HG03039 (cell line): ENCODE measurements around the gene PDE1C.

Source experiments
- ATAC-seq: cut with Tn5 transposase; IDR thresholded peaks from one replicate; pipeline ENCODE4 v1.9.1; 2021; ENCODE audit warnings: mild to moderate bottlenecking, moderate library complexity; ENCODE audit not compliant: unreplicated experiment

The PDE1C gene

GRCh38 chr7:31786326-31786725, 283.9 kb downstream of the PDE1C start:
- no peak for ATAC-seq

DNA sequence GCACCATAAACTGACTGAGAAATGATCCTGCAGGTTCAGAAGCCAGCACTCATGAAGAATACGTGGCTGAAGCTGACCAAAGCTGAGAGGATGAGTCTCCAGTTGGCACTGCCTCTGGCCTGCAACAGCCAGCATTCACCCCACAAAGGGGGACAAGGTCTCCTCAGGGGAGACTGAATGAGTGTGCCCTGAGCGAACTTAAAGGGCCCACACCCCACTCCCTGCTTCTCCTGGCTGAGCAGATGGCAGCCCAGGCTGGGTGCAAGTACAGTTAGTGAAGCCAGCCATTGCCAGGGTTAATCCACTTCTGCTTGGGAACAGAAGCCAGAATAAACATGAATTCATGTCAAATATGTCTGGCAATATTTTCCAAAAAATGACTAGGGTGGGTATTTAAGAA, 285.1 kb downstream of the PDE1C start:
- no peak for ATAC-seq

- ATAC-seq, result no peak
Measured at GRCh38 chr7:31783221-31783620, 287.0 kb downstream of the PDE1C start.

DNA sequence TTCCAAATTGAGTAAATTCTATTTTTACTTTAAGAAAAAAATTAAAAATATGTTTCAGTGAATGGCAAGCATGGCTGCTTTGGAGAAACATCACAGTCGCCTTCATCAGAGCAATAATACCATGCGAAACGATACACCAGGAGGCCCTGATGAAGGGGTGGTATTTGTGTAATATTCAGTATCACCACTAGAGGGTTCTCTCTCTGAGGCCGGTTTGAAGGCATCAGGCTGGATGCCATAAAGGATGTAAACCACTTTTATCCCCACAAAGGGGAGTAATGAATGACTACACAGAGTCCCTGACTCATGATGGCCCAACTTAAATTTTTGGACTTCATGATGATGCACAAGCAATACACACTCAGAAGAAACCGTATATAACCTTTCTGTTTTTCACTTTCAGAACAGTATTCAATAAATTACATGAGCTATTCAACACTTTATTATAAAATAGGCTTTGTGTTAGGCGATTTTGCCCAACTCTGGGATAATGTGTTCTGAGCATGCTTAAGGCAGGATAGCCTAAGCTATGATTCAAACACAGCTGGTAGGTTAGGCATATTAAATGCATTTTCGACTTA, 287.7 kb downstream of the PDE1C start:
- ATAC-seq, result peak; percentile 77

GRCh38 chr7:31778296-31778695, 291.9 kb downstream of the PDE1C start:
- no peak for ATAC-seq

DNA sequence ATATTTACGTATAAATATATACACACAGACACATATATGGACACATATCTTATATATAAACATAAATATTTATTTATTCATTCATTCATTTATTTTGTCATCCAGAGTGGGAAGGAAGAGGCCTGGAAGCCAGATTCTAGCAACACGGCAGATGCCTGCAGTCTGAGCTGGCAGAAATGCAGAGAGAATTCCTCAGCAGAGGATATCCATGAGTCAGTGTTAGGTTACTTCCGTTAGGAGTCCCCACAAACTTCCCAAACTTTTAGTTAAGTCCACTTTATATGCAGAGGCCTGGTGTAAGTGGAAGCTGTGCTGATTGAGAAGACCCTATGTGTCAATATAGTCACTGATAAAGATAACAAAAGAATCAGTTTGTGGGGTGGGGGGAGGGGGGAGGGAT, 293.6 kb downstream of the PDE1C start:
- ATAC-seq, result no peak

GRCh38 chr7:31775556-31775955, 294.7 kb downstream of the PDE1C start:
- no peak for ATAC-seq

DNA sequence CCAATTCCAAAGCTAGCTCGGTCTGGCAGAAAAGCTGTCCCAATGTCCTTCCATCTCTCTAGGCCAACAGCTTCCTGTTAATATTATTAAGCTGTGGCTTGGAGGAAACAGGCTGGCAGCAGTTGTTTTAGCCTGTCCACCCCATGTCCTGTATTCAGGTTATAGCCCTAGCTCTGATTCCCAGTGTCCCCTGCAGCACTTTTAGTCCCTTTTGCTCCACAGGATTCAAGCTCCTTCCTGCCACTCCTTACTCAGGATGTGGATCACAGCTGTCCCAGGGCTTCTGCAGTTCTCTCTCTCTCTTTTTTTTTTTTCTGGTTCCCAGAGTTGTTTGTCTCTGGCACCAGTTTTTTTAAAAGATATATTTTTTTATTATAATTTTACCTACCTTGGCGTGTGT, 298.0 kb downstream of the PDE1C start:
- ATAC-seq, result no peak

- no peak for ATAC-seq
Measured at GRCh38 chr7:31767686-31768358, 302.4 kb downstream of the PDE1C start.

GRCh38 chr7:31764462-31764861, 305.7 kb downstream of the PDE1C start:
- no peak for ATAC-seq

GRCh38 chr7:31763548-31763947, 306.7 kb downstream of the PDE1C start:
- no peak for ATAC-seq

- no peak for ATAC-seq
Measured at GRCh38 chr7:31761646-31762045, 308.6 kb downstream of the PDE1C start.

- ATAC-seq, result no peak
Measured at GRCh38 chr7:31758755-31759154, 311.5 kb downstream of the PDE1C start.

DNA sequence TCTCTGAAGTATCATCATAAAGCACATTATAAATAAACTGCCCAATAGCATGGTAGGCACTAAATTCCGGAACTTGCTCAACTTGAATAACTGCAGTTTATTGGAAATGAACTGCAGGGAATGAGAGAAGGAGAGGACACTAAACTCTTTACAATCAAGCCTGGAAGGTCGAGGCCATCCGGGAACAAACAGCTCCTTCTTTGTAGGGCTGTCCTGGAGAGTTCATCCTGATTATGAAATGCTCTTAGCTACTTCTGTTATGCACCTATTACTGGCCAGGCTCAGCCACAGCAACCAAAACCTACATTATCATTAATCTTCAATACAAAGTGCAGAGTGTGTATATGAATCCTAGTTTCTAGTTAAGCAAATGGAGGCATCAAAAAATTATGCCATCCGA, 318.5 kb downstream of the PDE1C start:
- ATAC-seq, result no peak

DNA sequence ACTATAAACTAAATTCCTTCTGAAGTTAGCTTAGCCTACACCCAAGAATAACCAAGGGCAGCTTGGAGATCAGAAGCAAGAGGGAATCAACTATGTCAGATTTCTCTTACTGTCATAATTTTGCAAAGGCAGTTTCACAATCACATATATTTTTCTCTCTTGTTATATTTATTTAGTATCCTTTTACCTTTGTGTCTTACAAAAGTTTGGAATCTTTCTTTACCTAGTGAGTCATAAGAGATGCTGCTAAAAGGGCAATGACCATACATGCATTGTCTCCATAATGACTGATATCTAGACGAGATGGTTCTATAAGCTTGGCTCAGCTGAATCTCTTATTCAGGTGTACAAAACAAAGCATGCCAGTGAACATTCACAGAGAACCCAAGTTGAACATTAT, 322.1 kb downstream of the PDE1C start:
- no peak for ATAC-seq

DNA sequence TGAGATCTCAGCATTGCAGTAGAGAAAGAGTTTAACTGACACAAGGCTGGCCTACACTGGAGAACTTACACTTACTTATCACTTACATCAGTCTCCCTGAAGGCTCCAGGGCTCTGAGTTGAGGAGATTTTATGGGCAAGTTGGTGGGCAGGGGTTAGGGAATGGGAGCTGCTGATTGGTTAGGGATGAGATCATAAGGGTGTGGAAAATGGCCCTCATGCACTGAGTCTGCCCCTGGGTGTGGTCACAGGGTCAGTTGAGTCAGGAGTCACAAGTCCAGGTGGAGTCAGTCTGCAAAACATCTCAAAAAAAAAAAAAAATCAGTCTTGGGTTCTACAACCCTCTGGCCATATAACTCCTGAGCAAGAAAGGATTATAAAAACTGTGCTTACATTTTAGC, 322.7 kb downstream of the PDE1C start:
- ATAC-seq, result no peak

GRCh38 chr7:31744294-31744874, 325.8 kb downstream of the PDE1C start:
- ATAC-seq, result peak; percentile 76

DNA sequence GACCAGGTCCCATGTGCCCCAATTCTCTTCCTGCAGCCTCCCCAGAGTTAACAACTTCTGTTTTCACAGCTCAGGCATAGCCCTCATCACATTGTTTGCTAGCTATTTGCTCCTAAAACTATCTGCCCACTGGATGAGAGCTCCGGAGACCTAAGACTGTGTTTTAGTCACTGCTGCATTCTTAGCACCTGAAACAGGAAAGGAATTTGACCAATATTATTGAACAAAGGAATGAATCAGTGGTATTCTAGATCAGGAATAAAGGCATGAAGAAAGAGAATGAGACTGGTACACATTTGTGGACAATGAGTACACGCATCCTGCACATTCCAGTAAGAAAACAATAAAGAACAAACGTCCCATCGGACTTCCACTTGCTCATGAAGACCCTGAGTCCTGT, 328.4 kb downstream of the PDE1C start:
- ATAC-seq, result no peak

DNA sequence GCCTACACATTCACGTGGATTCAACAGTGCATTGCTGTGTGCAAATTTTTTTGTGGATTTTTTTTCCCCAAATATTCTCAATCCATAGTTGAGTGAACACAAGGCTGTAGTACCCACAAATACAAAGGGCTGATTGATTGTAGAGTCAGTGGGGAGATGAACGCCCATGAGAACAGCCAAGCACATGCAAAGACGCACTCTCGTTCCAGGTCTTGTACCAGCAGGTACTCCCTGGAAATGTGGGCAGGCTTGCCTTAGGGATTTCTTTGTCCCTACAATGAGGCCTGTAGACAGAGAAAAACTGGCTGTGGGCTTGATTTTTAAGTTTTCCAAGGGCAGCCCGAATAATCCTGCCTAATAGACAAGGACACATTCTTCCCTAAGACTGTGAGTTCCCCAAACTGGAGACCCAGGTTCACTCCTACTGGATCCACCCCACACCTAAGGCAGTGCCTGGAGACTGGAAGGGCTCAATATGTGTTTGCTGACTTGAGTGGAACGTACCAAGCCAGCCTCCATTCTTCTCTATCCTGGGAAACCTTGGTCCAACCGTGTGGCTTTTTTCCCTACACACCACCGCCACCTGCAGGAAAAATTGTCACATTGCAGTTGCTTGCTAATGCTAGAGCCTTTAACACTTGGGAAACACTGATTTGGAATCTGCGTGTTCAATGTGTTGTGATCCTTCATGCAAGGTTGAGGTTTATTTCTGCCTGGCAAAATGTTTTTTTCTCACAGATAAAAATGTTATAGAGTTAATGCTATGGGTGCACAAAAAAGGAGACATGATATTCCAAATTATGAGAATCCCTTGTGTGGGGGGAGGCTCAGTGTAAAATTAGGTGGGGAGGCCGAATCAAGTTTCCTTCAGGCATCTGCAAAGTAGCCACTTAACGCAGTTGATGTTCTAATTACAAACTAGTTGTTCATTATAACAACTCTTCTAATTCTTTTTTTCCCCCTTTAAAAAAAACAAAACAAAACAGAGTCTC, 333.9 kb downstream of the PDE1C start:
- no peak for ATAC-seq

DNA sequence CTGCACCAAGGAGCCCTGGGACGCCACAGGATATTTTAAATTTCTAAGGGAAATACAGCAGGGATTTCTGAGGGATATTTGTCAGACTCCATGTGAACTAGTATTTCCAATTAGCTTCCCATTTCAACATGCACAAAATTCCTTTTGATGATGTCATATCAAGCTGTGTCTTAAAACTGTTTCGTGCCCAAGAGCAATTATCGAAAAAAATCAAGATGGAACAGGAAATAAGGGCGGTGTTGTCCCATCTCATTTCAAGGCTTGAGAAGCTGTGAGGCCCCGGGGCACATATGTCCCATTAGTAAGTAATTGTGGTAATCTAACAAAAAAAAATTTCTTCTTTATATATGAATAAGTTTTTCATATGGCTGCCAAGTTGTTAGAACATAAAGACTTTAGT, 335.8 kb downstream of the PDE1C start:
- ATAC-seq, result no peak

DNA sequence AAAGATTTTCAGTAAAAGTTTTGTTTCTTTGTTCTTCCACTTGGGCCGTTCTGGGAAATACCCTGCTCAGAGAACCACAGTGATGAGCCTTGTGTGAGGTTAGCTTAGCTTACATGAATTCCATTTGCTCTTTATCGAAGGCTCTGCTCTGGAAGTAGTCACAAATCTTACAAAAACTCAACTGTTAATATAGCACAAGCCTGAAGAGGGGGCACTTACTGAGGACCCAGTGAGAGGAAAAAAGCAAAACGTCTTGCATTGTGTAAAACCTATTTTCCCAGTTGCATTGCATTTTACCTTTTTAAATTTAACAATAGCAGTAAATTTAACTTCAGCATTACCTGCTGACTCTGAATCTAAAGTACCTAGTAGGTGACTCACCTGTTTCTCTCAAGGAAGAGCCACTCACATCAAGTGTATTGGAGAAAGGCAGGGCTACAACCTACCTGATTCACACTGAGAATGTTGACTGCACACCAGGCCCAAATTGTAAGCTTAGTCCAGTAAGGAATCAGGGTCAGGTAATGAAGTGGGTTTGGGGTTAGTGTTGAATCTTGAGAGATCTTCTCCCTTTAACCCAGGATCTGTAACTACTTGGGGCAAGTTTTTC, 340.9 kb downstream of the PDE1C start:
- no peak for ATAC-seq
